COLO668 (cell line): ENCODE measurements around the gene MT1E.

Experiments
- DNase-seq: peaks from one replicate; lab custom pipeline; 2025; ENCODE audit not compliant: unreplicated experiment; lab: John Stamatoyannopoulos, UW

Gene MT1E

GRCh38 chr16:56623637-56624036, 1.9 kb upstream of the MT1E start:
- DNase-seq, result no peak

GRCh38 chr16:56625943-56626654, 518 bp downstream of the MT1E start:
- DNase-seq, result no peak

DNA sequence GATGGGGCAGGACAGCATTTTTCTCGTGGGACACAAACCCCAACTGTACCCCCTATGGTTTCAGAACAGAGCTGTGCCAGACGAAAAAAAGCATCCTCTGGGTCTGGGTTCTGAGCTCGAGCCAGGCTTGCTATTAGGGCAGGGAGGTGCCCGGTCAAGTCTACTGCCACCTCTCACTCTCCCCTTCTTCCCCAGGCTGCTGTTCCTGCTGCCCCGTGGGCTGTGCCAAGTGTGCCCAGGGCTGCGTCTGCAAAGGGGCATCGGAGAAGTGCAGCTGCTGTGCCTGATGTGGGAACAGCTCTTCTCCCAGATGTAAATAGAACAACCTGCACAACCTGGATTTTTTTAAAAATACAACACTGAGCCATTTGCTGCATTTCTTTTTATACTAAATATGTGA, 1.1 kb downstream of the MT1E start:
- DNase-seq, result no peak

DNA sequence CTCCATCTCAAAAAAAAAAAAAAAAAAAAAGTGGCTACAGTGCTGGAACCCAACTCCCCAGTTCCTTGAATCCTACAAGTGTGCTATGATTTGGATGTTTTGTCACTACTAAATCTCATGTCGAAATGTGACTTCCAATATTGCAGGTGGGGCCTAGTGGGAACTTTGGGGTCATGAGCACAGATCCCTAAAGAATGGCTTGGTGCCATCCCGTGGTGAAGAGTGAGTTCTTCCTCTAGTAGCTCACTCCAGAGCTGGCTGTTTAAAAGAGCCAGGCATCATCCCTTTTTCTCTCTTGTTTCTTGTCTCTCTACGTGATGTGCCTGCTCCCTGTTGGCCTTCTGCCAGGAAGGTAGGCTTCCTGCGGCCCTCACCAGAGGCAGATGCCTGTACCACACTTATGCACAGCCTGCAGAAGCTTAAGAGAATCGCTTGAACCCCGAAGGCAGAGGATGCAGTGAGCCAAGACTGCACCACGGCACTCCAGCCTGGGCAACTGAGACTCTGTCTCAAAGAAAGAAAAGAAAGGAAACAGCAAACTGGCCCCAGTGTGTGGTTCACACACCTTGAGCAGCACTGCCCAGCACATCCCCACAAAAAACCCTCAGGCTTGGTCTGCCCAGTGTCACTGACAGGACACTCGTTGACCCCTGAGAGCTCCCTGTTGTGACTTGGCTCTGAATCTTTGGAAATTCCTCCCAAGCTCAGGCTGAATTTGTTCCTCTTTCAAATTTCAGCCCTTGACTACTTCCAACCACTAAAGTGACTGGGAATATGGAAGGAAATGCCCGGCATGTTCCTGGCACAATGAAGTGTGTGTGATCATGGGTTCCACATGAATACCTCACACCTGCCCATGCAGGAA, 3.1 kb downstream of the MT1E start:
- DNase-seq, result no peak

GRCh38 chr16:56629531-56629930, 4.0 kb downstream of the MT1E start:
- DNase-seq, result no peak

DNA sequence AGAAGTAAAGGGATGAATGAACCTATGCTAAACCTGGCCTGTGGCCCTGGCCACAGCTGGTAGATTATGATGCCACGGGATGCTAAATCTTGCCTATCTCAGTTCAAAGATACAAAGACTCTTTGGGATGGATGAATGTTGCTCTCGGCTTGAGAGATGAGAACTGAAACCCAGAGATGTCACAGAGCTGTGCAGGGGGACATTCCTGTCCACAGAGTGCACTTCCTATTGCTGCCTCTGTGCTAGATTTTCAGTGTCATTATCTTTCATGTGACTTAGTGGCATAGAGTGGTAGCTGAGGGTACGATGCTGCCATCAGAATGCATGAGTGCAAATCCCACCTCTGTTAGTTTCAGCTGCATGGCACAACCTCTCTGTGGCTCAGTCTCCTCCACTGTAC, 4.6 kb downstream of the MT1E start:
- DNase-seq, result no peak

DNA sequence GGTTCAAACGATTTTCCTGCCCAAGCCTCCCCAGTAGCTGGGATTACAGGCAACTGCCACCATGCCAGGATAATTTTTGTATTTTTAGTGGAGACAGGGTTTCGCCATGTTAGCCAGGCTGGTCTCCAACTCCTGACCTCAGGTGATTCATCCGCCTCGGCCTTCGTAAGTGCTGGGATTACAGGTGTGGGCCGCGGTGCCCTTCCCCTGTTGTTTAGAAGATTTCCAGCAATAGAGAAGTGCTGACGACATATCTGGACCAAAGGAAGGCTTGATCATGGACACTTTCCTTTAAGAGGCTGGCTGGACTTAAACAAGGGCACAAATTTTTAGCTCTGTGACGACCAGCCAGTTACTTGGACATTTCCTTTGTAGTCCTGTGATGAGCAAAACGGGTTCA, 5.6 kb downstream of the MT1E start:
- DNase-seq, result no peak

- no peak for DNase-seq
These were observed 6.2 kb downstream of the MT1E start for GRCh38 chr16:56631832-56632155.

DNA sequence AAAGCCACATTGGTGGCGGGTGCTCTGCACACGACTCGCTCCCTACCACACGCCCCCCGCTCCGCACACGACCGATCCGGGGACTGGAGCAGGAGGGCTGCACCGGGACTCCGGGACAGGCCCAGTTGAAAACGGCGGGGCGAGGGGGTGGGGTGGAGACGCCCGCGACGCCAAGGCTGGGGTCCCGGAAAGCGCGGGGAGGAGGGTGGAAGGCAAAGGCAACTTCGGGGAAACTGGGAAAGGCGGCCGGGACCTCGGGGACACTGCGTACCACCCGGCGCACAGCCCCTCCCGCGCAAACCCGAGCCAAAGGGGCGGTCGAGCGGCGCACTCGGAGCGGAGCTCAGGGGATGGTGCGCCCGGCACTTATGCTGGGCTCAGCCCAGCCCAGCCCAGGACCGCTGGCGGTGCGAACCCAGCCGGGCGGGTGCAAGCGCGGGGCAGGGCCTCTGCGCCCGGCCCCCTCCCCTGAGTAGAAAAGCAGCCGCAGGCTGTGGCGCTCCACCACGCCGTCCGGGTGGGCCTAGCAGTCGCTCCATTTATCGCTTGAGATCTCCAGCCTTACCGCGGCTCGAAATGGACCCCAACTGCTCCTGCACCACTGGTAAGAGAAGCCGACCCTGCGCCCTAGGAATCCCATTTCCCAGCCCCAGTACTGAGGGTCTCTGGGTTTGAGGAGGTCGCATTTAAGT, 6.7 kb downstream of the MT1E start, which contains the start of gene MT1M:
Gene MT1M, plus strand, starts transcription at position 504 of the 692 bp plus-strand sequence. Its CDS starts 73 bp downstream, at position 577.
- no peak for DNase-seq

GRCh38 chr16:56632848-56633365, 7.3 kb downstream of the MT1E start:
- DNase-seq, result no peak

GRCh38 chr16:56633535-56633934, 8.0 kb downstream of the MT1E start:
- no peak for DNase-seq

GRCh38 chr16:56634715-56635440, 9.3 kb downstream of the MT1E start:
- DNase-seq, result no peak

DNA sequence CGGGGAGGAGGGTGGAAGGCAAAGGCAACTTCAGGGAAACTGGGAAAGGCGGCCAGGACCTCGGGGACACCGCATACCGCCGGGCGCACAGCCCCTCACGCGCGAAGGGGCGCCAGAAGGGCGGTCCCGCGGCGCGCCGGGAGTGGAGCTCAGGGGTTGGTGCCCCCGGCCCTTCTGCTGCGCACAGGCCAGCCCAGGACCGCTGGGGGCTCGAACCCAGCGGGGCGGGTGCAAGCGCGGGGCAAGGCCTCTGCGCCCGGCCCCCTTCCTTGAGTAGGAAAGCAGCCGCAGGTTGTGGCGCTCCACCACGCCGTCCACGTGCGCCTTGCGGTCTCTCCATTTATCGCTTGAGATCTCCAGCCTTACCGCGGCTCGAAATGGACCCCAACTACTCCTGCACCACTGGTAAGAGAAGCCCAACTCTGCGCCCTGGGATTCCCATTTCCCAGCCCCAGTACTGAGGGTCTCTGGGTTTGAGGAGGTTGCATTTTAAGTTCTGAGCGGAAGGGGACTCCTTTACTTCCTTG, 9.9 kb downstream of the MT1E start:
- DNase-seq, result no peak

DNA sequence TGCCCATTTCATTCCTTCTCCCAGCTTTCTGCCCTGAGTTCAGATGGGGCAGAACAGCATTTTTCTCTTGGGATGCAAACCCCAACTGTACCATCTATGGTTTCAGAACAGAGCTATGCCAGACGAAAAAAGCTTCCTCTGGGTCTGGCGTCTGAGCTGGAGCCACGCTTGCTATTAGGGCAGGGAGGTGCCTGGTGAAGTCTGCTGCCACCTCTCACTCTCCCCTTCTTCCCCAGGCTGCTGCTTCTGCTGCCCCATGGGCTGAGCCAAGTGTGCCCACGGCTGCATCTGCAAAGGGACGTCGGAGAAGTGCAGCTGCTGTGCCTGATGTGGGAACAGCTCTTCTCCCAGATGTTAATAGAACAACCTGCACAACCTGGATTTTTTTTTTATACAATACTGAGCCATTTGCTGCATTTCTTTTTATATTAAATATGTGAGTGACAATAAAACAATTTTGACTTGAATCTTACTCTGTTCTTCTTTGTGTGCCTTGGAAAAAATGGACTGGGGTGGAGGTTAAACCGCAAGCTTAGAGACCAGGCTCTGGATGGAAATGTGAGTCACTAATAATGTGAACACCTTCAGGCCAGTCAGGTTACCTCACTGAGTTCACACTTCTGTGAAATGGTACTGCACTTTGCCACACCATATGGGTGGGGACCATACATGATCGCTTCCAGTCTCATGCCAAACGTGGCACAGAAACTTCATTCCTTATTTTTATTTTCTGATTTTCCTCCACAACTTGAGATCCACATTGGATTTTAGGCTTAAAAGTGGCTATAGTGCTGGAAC, 11.2 kb downstream of the MT1E start:
- DNase-seq, result no peak

DNA sequence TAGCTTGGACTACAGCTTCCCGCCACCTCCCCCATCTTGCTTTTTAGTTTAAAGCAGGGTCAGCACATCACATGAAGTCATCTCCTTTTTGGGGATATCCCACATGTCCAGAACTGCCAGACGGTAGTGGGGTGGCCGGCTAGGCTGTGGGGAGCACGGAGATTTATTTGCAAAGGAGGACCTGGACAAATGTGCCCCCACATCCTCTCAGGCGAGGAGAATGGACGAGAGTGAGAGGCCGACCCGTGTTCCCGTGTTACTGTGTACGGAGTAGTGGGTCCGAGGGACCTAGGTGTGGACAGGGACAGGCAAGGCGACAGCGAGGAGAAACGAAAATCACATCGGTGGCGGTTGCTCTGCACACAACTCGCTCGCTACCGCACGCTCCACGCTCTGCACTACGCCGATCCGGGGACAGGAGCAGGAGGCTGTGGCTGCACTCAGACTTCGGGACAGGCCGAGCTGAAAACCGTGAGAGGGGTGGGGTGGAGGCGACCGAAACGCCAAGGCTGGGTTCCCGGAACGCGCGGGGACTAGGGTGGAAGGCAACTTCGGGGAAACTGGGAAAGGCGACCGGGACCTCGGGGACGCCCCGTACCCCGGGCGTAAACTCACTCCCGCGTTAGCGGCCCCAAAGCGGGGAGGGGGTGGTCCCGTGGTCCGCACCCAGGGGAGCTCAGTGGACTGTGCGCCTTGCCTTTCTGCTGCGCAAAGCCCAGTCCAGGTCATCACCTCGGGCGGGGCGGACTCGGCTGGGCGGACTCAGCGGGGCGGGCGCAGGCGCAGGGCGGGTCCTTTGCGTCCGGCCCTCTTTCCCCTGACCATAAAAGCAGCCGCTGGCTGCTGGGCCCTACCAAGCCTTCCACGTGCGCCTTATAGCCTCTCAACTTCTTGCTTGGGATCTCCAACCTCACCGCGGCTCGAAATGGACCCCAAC, 12.5 kb downstream of the MT1E start, which contains the start of gene MT1A:
Gene MT1A, plus strand, starts transcription at position 853 of the 937 bp plus-strand sequence. Its CDS starts 73 bp downstream, at position 926.
- DNase-seq, result no peak

DNA sequence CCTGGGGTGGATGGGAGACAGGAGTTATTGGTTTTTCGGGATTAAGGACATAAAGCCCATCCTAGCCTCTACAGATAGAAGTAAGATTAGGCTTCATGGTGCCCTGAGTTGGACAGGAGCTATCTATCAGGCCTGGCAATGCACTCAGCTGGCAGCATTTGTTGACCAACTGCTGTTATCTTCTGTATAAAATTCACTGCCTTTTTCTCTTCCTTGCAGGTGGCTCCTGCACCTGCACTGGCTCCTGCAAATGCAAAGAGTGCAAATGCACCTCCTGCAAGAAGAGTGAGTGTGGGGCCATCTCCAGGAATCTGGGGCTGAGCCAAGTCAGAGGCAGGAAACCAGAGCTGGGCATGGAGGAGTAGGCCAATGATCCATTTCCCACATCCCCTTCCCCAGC, 13.5 kb downstream of the MT1E start:
- no peak for DNase-seq

DNA sequence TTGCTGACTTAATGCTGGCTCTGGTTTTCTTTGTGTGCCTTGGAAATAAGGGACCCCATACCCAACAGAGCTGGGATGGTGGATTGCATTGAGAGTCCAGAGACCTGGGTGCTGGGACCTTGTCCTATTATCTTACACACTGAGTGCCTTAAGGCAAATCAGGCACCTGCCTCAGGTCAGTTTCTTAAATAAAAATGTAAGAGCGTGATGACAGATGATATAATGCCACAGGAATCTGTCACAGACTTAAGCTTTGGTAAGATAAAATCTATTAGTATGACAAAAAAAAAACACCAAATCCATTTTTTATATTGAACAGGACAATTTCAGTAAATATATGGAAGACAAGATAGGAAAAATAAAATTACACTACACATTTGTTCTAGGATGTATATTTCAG, 14.5 kb downstream of the MT1E start:
- no peak for DNase-seq

- DNase-seq, result no peak
These were observed 15.6 kb downstream of the MT1E start for GRCh38 chr16:56641166-56641565.
